MM.1S (cell line): ENCODE data around the gene KRT23.

Experiments used
- DNase-seq: peaks from one replicate; pipeline ENCODE4 v3.0.0-alpha.2; 2015
- H2AFZ ChIP-seq: fragments of 300-600 bp; sonication (generic); 2 replicates; pipeline ENCODE4 v1.6.0; 2016; ENCODE audit warnings: antibody characterized with exemption, low read length
- H3F3A ChIP-seq: fragments of 300-600 bp; sonication (generic); 2 replicates; pipeline ENCODE4 v1.6.1; 2016; ENCODE audit warnings: mild to moderate bottlenecking, antibody characterized with exemption, low read length, moderate library complexity, mixed read lengths; ENCODE audit not compliant: insufficient read depth
- H3K27ac ChIP-seq: fragments of 300-600 bp; sonication (generic); 2 replicates; pipeline ENCODE4 v1.5.1; 2016; ENCODE audit warnings: mild to moderate bottlenecking, low read length
- H3K27me3 ChIP-seq: fragments of 300-600 bp; sonication (generic); replicated peaks from 2 replicates; pipeline ENCODE4 v1.6.0; 2016; ENCODE audit warnings: low read length; ENCODE audit not compliant: insufficient read depth
- H3K36me3 ChIP-seq: fragments of 300-600 bp; sonication (generic); replicated peaks from 2 replicates; pipeline ENCODE4 v1.6.1; 2016; ENCODE audit warnings: mild to moderate bottlenecking, low read length, mixed read lengths; ENCODE audit not compliant: insufficient read depth
- H3K4me1 ChIP-seq: fragments of 300-600 bp; sonication (generic); 2 replicates; pipeline ENCODE4 v1.6.1; 2016; ENCODE audit warnings: low read length, mixed read lengths
- H3K4me2 ChIP-seq: fragments of 300-600 bp; sonication (generic); 2 replicates; pipeline ENCODE4 v1.6.0; 2016; ENCODE audit warnings: low read depth, low read length
- H3K4me3 ChIP-seq: fragments of 300-600 bp; sonication (generic); 2 replicates; pipeline ENCODE4 v1.5.1; 2016; ENCODE audit warnings: low read length, mixed read lengths
- H3K79me2 ChIP-seq: fragments of 300-600 bp; sonication (generic); 2 replicates; pipeline ENCODE4 v1.6.1; 2016; ENCODE audit warnings: mixed run types, low read length, mixed read lengths
- H3K9ac ChIP-seq: fragments of 300-600 bp; sonication (generic); 2 replicates; pipeline ENCODE4 v1.6.1; 2016; ENCODE audit warnings: low read length, mixed read lengths
- H3K9me2 ChIP-seq: fragments of 300-600 bp; sonication (generic); replicated peaks from 2 replicates; pipeline ENCODE4 v1.6.1; 2016; ENCODE audit warnings: mild to moderate bottlenecking, low read length, mixed read lengths; ENCODE audit not compliant: insufficient read depth
- H3K9me3 ChIP-seq: fragments of 300-600 bp; sonication (generic); replicated peaks from 2 replicates; pipeline ENCODE4 v1.6.1; 2016; ENCODE audit warnings: mild to moderate bottlenecking, low read length, mixed read lengths; ENCODE audit not compliant: insufficient read depth
- H4K20me1 ChIP-seq: fragments of 300-600 bp; sonication (generic); 2 replicates; pipeline ENCODE4 v1.6.1; 2016; ENCODE audit warnings: mild to moderate bottlenecking, low read length, moderate library complexity, mixed read lengths; ENCODE audit not compliant: insufficient read depth
- CTCF ChIP-seq: fragments of 300-600 bp; sonication (generic); IDR thresholded peaks from 2 replicates; pipeline ENCODE4 v1.5.1; 2016; ENCODE audit warnings: antibody characterized with exemption, low read length, mixed read lengths
- EZH2 ChIP-seq: fragments of 300-600 bp; sonication (generic); optimal IDR thresholded peaks from 2 replicates; pipeline ENCODE3; 2017; ENCODE audit warnings: low read depth, mild to moderate bottlenecking, antibody characterized with exemption, low read length, mixed read lengths
- EZH2phosphoT487 ChIP-seq: fragments of 300-600 bp; sonication (generic); IDR thresholded peaks from 2 replicates; pipeline ENCODE4 v1.6.1; 2018; ENCODE audit warnings: antibody characterized with exemption, low read length

Gene KRT23

GRCh38 chr17:40900809-40901356 is 36.6 kb downstream of the KRT23 start:
- no peak for TF ChIP-seq CTCF
- no peak for TF ChIP-seq EZH2phosphoT487
- no peak for TF ChIP-seq EZH2
- H3K27me3 ChIP-seq: no peaks in the 10 kb centered on the region
- H3K27ac ChIP-seq: no peak overlapping the region

GRCh38 chr17:40896916-40897455 is 40.5 kb downstream of the KRT23 start:
- Histone ChIP-seq H3K79me2 (no peaks in the 10 kb centered on the region), H4K20me1 (no peaks in the 10 kb centered on the region), H3K4me3 (no peak overlapping the region), H3K27me3 (no peaks in the 10 kb centered on the region), H3F3A (no peaks in the 10 kb centered on the region), H3K4me1 (no peaks in the 10 kb centered on the region), H3K9me2 (no peaks in the 10 kb centered on the region), H3K9ac (no peak overlapping the region), H3K36me3 (no peaks in the 10 kb centered on the region), H3K27ac (no peak overlapping the region), H2AFZ (no peak overlapping the region), H3K4me2 (no peak overlapping the region), H3K9me3 (no peaks in the 10 kb centered on the region)
- no peak for TF ChIP-seq EZH2
- no peak for TF ChIP-seq CTCF
- no peak for TF ChIP-seq EZH2phosphoT487
- DNase-seq: no peak

More at GRCh38 chr17:40900809-40901356, 36.6 kb downstream of the KRT23 start:
- H3K4me1 ChIP-seq: no peaks in the 10 kb centered on the region
- H4K20me1 ChIP-seq: no peaks in the 10 kb centered on the region
- no peak overlapping the region for H2AFZ ChIP-seq
- no peaks in the 10 kb centered on the region for H3F3A ChIP-seq
- no peaks in the 10 kb centered on the region for H3K36me3 ChIP-seq
- H3K9me2 ChIP-seq: no peaks in the 10 kb centered on the region
- H3K9ac ChIP-seq: no peak overlapping the region
- H3K4me3 ChIP-seq: no peak overlapping the region
- no peaks in the 10 kb centered on the region for H3K79me2 ChIP-seq
- H3K4me2 ChIP-seq: no peak overlapping the region
- H3K9me3 ChIP-seq: no peaks in the 10 kb centered on the region
- no peak for DNase-seq

DNA sequence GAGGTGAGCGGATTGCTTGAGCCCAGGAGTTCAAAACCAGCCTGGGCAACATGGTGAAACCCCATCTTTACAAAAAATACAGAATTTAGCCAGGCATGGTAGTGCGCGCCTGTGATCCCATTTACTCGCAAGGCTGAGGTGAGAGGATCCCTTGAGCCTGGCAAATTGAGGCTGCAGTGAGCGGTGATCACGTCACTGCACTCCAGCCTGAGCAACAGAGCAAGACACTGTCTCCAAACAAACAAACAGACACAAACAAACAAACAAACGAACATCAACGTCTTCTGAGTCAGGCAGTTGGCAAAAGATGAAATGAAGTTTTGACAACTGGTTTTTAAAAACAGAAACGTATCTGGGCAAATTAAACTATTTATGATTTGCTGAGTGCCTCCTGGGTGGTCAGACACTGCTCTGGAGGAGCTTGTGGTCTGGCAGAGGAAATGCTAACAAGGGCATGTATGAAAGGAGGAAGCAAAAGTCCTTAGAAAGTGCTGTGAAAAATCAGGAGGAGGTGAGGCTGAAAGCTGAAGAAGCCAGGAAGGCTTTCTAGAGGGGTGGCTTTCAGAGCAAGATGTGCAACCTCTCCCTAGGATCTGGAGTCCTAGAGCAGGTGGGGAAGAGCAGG is 42.2 kb downstream of the KRT23 start:
- Histone ChIP-seq H2AFZ (no peak overlapping the region), H3K4me1 (no peaks in the 10 kb centered on the region), H3K36me3 (no peaks in the 10 kb centered on the region), H3K9me3 (no peaks in the 10 kb centered on the region), H3K79me2 (no peaks in the 10 kb centered on the region), H3F3A (no peaks in the 10 kb centered on the region), H3K27me3 (no peaks in the 10 kb centered on the region), H3K9ac (no peak overlapping the region), H3K27ac (no peak overlapping the region), H3K4me3 (no peak overlapping the region), H3K9me2 (no peaks in the 10 kb centered on the region), H4K20me1 (no peaks in the 10 kb centered on the region), H3K4me2 (no peak overlapping the region)
- TF ChIP-seq EZH2: no peak
- TF ChIP-seq CTCF: no peak
- no peak for TF ChIP-seq EZH2phosphoT487
- DNase-seq: no peak
